Hematopoietic multipotent progenitor cell treated with erythropoietin and hydrocortisone succinate and interleukin-3 and kit ligand, for 15 days (in vitro differentiated cells): Measurements from ENCODE around the gene KCTD15.

Source experiments
- DNase-seq: peaks from one replicate; pipeline ENCODE4 v3.0.0-alpha.2; 2015; ENCODE audit warnings: low spot score

The KCTD15 gene

GRCh38 chr19:33859016-33859415, 62.3 kb downstream of the KCTD15 start:
- DNase-seq: no peak

- DNase-seq: no peak
Measured at GRCh38 chr19:33860312-33861090, 63.8 kb downstream of the KCTD15 start.

- no peak for DNase-seq
Measured at GRCh38 chr19:33861950-33862349, 65.3 kb downstream of the KCTD15 start.

- DNase-seq: no peak
Measured at GRCh38 chr19:33862981-33863380, 66.3 kb downstream of the KCTD15 start.

- no peak for DNase-seq
Measured at GRCh38 chr19:33863436-33863835, 66.8 kb downstream of the KCTD15 start.

- no peak for DNase-seq
Measured at GRCh38 chr19:33864311-33864850, 67.7 kb downstream of the KCTD15 start.

- DNase-seq: no peak
Measured at GRCh38 chr19:33865306-33865705, 68.6 kb downstream of the KCTD15 start.
